HK-2 (cell line): ENCODE measurements around the gene CAPN5.
"Not testable (repeated sequence)": the region's sequence is repeated elsewhere in the genome, so short reads cannot be mapped to it uniquely, and the experiment has no call there.

ENCODE experiments used
- DNase-seq: peaks from one replicate; pipeline ENCODE4 v3.0.0-alpha.2; 2018; ENCODE audit not compliant: unreplicated experiment

Gene CAPN5

GRCh38 chr11:77042111-77042726 is 24.6 kb upstream of the CAPN5 start:
- DNase-seq = no peak

GRCh38 chr11:77044356-77044755 is 22.4 kb upstream of the CAPN5 start:
- no peak for DNase-seq

- DNase-seq = no peak
Measured at GRCh38 chr11:77044886-77045285, 21.9 kb upstream of the CAPN5 start.

GRCh38 chr11:77046060-77046501 is 20.7 kb upstream of the CAPN5 start:
- DNase-seq = peak; percentile 63

GRCh38 chr11:77047007-77047927 is 19.5 kb upstream of the CAPN5 start:
- no peak for DNase-seq

GRCh38 chr11:77047928-77048446 is 18.8 kb upstream of the CAPN5 start:
- DNase-seq = not testable (repeated sequence)

- DNase-seq = no peak
Measured at GRCh38 chr11:77049026-77049425, 17.7 kb upstream of the CAPN5 start.

GRCh38 chr11:77051511-77051910 is 15.3 kb upstream of the CAPN5 start:
- no peak for DNase-seq

- no peak for DNase-seq
Measured at GRCh38 chr11:77052518-77052917, 14.3 kb upstream of the CAPN5 start.

GRCh38 chr11:77053217-77054015 is 13.4 kb upstream of the CAPN5 start:
- no peak for DNase-seq

GRCh38 chr11:77054084-77054483 is 12.7 kb upstream of the CAPN5 start:
- DNase-seq = no peak

- no peak for DNase-seq
Measured at GRCh38 chr11:77055101-77055561, 11.6 kb upstream of the CAPN5 start.

- no peak for DNase-seq
Measured at GRCh38 chr11:77055913-77056312, 10.9 kb upstream of the CAPN5 start.

GRCh38 chr11:77056814-77057402 is 9.9 kb upstream of the CAPN5 start:
- no peak for DNase-seq

GRCh38 chr11:77057938-77058474 is 8.8 kb upstream of the CAPN5 start:
- DNase-seq = no peak

GRCh38 chr11:77058900-77059299 is 7.9 kb upstream of the CAPN5 start:
- no peak for DNase-seq

GRCh38 chr11:77059806-77060205 is 7.0 kb upstream of the CAPN5 start:
- no peak for DNase-seq

- DNase-seq = no peak
Measured at GRCh38 chr11:77060234-77060633, 6.5 kb upstream of the CAPN5 start.

- not testable (repeated sequence) for DNase-seq
Measured at GRCh38 chr11:77061258-77061657, 5.5 kb upstream of the CAPN5 start.

- DNase-seq = no peak
Measured at GRCh38 chr11:77062924-77063323, 3.8 kb upstream of the CAPN5 start.

- DNase-seq = no peak
Measured at GRCh38 chr11:77063407-77063806, 3.4 kb upstream of the CAPN5 start.
